GM19025 (cell line): ENCODE results near the gene FBLN2.

Source experiments
- ATAC-seq: cut with Tn5 transposase; IDR thresholded peaks from one replicate; pipeline ENCODE4 v1.9.1; 2021; ENCODE audit warnings: mild to moderate bottlenecking, low read depth, moderate library complexity; ENCODE audit not compliant: unreplicated experiment

Gene FBLN2

DNA sequence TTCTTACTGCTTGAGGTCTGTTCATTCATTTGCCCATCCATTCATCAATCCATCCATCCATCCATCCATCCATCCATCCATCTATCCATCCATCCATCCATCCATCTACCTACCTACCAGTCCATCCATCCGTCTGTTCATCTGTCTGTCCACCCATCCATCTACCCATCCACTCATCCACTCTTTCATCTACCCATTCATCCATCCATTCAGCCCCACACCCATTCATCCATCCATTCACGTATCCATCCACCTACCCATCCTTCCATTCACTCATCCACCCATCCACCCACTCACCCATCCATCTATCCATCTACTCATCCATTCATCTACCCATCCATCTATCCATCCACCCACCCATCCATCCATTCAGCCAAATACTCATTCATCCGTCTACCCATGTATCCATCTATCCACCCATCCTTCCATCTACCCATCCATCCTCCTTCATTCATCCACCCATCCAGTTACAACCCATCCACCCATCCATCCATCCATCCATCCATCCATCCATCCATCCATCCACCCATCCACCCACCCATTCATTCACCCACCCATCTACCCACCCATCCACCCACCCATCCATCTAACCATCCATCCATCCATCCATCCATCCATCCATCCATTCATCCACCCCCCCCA is 68.3 kb downstream of the FBLN2 start:
- ATAC-seq, result no peak

DNA sequence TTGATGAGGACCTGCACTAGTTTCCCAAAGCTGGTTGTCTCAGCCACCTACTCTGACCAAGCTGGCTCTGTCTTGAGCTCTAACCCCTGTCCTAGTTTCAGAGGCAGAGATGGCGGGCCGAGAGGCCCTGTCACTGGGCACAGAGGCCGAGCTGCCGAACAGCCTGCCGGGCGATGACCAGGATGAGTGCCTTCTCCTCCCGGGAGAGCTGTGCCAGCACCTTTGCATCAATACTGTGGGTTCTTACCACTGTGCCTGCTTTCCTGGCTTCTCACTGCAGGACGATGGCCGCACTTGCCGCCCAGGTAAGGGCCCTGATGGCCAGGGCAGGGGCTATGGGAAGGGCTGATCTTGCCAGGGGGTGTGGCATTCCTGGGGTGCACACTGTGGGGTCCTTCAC is 69.1 kb downstream of the FBLN2 start:
- ATAC-seq, result no peak

DNA sequence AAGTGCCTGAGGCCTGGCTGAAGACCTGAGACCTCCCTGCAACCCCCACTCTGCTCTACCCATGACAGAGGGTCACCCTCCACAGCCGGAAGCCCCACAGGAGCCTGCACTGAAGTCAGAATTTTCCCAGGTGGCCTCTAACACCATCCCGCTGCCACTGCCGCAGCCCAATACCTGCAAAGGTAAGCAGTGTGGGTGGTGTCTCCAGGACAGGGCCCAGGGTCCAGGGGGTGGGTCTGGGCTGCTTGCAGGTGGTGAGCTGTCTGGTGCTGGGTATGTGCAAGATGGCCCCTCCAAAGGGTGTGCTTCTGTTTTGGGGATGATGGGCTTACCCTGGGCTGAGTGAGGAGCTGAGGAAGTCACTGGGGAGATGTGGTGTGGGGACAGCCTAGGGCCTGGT is 69.9 kb downstream of the FBLN2 start:
- no peak for ATAC-seq

DNA sequence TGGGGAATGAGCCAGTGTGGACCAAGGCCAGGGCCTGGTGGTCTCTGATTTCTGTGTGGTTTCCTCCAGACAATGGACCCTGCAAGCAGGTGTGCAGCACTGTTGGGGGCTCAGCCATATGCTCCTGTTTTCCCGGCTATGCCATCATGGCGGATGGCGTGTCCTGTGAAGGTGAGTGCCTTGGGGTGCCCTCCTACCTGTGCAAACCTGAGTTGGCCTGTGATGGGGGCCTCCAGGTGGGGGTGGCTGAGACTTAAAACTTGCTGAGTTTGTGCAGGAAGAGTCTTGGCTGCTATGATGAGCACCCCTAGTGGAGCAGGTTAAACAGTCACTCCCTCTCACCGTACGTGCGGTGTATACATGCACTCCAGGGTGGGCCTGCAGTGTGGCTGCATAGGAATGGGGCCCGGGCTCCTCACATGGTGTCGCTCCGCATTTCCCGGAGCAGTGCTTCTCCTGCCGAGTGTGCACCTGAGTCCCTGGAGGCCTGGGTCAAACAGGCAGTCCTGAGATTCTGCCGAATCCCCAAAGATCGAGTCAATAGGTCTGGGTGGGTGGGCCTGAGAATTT is 70.8 kb downstream of the FBLN2 start:
- no peak for ATAC-seq

DNA sequence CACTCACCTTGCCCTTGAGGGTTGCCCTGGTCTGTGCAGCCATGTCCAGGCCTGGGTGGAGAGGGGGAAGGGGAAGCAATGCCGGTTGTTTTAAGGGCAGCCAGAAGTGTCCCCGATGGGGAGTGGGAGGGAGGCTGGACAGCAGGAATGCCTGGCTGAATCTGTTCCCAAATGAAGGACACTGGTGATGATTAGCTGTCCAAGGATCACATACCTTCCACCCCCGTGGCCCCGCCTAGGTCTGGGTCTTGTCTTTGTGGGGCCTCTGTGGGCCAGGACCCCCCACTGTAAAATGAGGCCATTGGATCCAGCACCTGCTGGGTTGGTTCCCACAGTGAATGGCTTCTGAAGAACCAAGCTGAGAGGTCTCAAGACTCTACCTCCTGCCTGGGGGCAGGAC is 71.4 kb downstream of the FBLN2 start:
- ATAC-seq, result no peak

DNA sequence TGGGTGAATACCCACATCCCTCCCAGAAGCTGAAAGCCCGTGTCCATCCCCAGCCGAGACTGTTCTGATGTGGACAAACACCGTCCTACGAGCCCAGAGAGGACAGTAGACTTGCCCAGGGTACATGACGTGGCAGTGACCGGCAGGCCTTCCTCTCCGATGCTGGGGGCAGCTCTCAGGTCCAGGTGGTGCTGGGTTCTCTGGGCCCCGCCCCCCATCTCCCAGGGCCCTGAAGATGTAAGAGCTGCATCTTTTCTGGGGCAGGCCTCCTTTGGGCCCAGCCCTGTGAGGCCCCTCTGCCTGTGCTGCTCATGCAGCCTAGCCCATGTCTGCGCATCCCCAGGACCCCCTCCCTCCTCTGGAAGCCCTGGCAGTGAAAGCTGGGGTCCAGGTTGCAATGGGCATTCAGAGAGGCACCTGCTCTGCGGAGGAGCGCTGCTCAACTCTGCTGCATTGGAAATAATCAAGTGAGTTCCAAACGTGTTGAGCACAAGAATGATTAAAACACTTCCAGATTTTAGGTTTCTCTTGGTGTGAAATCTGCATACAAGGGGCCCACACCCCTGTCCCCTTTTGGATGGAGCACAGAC is 71.9 kb downstream of the FBLN2 start:
- no peak for ATAC-seq

DNA sequence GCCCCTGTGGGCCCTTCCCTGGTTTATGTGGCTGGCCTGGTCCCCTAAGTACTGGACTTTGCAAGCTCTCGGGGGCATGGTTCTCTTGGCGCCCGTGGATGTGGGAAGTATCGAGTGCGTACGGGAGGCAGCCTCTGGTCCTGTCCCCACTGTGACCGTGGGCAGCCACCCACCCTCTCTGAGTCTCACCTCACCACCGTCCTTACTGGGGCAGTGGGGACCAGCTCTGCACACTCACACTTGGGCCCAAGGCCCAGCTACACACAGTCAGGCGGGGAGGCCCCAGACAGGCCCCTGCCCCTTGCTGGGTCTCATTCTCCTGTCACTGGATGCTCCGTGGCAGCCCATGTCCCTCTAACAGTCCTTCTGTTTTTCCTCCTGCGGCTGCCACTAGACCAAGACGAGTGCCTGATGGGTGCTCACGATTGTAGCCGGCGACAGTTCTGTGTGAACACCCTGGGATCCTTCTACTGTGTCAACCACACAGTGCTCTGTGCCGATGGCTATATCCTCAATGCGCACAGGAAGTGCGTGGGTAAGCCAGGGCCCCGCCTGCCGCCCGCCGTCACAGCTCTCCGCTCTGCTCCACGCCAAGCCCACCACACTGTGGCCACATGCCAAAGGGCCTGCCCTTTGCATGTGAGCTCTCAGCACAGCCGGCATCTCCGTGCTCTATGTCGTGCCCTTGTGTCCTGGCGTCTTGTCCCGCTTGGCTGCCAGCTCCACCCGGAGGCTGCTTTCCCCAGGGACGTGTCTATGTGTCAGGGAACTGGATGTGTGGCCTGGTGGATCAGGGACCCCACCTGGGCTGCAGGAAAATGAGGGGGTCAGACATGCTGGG is 72.7 kb downstream of the FBLN2 start:
- no peak for ATAC-seq

DNA sequence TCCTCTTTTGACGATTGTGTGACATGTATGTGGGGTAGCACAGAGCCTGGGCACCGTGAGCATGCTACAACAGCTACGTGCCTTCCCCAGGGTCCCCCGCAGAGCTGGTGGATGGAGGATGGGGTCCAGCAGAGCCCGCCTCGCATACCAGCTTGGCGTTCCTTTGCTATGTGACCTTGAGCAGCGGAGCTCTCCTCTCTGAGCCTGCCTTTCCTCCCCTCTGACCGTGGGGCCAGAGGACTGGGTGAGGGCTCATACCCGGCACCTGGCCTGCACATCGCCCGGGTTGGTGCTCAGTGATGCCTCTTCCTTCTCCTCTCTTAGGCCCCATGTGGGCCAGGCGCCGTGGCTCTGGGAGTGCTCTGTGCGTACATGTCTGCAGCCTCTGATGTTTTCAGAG is 73.4 kb downstream of the FBLN2 start:
- no peak for ATAC-seq

DNA sequence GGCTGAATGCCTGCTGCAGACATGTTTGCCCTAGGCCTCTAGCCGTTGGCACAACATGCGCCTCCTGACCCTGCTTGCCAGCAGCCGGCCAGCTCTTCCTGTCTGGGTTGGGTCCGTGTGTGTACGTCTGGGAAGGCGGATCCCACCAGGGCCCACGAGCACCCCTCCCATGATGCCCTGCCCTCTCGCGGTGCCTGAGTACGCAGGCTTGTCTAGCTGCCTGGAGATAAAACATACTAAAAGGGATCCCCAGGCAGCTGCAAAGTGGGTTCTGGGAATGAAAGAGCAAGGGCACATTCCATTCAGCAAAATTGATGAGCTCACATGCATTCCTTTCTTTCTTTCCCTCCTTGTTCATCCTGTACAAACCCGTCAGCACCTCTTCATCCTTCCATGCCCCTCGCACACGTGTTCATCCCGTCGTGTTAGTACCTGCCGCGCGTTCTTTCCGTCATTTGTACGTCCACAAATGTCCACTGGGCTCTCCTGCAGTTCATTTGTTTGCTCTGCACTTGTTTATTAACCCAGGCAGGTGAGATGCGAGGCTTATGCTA is 74.3 kb downstream of the FBLN2 start:
- no peak for ATAC-seq

DNA sequence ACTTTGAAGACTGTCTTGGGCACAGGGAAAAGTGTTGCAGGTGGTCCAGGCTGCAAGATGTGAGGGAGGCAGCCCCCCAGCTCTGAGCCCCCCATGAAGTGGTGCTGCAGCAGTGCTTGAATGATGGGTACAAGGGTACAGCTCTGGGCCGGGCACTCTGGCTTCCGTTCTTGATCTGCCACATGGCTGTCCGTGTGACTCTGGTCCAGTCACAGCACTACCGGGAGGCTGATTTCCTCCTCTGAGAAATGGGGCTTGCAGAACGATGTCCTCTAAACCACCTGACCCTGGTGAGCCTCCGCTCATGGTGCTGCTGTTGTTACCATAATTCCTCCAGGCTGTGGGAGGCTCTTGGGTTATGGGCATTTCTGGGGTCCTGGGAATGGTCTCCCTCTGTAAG is 75.1 kb downstream of the FBLN2 start:
- ATAC-seq, result no peak

DNA sequence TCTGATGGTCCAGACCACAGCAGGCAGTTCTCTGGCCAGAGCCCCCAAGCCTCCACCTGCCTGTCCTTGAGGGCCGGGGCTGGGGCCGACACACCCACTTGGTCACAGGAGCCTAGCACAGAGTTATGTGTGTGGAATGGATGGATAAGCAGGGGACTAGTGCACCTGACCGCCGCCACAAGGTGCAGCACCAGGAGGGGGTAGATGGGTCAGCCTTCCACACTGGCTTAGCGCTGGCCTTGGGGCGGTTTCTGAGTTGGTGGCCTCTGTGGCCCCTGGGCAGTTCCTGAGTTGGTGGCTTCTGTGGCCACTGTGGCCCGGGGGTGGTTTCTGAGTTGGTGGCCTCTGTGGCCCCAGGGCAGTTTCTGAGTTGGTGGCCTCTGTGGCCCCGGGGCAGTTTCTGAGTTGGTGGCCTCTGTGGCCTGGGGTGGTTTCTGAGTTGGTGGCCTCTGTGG is 75.8 kb downstream of the FBLN2 start:
- no peak for ATAC-seq

DNA sequence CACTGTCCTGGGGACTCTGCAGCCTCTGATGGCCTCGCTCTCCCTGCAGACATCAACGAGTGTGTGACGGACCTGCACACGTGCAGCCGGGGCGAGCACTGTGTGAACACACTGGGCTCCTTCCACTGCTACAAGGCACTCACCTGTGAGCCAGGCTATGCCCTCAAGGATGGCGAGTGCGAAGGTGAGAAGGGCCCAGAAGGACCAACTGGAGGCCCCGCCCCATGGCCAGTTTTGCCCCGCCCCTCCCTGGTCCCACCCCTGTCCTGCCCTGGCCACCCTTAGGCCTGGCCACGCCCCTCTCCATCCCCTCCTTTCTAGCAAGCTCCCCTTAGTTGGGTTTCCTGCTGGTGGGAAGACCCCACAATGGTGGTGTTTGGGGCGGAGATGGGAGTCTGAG is 77.5 kb downstream of the FBLN2 start:
- no peak for ATAC-seq

DNA sequence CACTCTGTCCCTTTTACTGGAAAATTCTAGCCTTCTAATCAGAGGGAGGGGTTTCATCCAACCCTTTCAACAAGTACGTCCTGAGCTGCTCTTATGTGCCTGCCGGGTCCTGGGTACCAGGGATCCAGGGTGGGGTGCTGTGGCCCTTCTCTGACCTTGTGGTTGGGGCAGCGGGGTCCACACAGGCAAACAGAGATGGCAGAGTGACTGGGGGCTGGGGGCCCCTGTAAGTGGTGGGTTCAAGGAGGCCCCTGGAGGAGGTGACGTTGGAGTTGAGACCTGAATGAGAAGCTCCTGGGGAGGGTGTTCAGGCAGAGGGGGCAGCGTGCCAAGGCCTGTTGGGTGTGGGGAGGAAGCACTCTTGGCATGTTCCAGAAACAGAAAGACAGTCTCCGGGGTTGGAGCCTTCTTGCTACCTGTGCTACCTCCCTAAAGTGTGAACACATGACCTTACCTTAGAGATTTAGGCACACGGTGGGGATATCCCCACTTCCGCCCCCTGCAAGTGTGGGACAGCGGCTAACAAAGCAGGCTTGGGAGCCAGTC is 78.1 kb downstream of the FBLN2 start:
- no peak for ATAC-seq

DNA sequence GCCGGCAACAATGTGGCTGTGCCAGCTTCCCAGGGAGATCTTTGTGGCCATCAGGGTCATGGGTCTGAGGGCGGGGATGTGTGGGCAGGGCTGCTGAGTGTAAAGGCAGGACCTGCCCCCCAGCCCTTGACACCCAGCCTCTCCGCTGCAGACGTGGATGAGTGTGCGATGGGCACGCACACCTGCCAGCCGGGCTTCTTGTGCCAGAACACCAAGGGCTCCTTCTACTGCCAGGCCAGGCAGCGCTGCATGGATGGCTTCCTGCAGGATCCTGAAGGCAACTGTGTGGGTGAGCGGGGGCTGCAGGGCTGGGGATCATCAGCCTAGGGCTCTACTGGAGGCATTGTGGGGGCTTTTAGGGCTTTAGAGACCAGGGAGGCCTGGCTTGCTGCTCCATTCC is 78.8 kb downstream of the FBLN2 start:
- no peak for ATAC-seq

DNA sequence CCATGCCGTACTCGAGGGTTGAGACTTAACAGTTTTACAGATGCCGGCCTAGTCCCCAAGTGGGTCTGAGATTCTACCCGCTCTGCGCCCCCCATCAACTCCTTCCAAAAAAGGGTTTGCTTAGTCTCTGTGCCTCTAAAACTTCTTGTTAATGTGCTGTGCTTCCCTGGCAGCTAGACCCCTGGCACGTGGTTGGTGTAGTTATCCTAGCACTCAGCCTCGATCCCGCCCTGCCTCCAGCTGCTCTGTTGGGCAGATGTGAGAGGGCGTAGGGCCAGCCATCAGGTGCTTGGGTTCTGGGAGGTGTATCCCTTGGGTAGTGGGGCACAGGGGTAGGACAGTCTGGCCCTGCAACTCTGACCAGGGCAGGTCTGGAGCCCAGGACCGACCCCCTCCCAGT is 79.5 kb downstream of the FBLN2 start:
- ATAC-seq, result no peak

DNA sequence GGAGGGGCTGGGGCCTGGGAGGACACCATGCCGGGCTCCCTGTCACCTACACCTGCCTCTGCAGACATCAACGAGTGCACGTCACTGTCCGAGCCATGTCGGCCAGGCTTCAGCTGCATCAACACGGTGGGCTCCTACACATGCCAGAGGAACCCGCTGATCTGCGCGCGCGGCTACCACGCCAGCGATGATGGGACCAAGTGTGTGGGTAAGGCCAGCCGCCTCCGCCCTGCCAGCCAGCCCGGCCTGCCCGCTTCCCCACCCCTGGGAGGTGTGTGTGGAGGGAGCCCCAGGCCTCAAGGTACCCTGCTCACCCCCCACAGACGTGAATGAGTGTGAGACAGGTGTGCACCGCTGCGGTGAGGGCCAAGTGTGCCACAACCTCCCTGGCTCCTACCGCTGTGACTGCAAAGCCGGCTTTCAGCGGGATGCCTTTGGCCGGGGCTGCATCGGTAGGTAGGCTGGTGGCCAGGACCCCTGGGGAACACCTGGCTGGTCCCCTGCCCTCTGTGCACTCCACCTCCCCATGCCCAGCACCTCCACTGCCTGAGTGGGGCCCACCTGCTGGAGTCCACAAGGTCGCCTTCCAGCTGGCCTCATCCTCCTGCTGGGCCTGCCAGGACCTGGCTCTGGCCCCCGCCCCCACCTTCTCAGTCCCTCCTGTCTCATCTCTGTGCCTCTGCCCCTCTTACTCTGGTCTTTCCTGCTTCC is 80.1 kb downstream of the FBLN2 start:
- ATAC-seq, result no peak

DNA sequence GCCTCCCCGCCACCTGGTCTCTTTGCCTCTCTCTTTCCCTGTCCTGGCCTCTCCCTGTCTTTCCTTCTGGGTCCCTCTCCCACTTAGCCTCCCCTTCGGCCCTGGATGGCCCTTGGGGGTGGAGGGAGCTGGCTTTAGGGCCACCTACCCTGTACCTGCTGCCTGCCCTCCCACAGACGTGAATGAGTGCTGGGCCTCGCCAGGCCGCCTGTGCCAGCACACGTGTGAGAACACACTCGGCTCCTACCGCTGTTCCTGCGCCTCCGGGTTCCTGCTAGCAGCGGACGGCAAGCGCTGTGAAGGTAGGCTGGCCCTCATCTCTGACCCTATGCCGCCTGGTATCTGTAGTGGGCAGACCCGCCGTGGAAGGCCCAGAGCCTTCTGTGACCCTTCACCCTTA is 80.7 kb downstream of the FBLN2 start:
- ATAC-seq, result no peak

DNA sequence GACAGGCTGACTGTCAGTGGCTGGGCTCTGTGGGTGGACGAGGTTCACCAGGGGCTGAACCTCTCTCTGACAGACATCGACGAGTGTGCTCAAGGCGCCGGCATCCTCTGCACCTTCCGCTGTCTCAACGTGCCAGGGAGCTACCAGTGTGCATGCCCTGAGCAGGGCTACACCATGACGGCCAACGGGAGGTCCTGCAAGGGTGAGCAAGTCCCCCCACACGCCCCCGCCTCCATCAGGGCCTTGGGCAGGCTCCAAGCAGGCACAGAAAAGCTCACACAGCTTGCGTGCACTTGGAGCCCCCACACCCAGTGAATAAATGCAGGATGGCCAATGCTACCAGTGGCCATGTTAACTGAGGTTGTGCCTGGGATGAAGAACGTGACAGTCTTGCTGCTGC is 82.3 kb downstream of the FBLN2 start:
- ATAC-seq, result no peak

DNA sequence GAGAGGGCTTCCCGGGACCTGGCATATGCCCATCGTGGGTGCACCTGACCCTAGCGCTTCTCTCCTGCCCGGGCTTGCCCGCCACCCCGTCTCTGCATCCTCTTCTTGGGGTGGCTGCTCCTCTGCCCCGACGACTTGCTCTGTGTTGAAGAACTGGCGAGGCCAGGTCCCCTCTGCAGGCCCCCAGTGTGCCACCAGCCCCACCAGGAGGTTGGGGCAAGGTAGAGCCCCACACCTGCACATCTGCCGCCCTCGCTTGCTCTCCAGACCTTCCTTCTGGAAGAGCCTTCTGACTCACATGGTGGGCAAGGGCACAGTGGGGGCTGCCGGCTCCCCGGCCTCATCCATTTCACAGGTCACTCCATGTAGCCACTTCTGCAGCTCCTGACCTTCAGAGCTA is 84.3 kb downstream of the FBLN2 start:
- no peak for ATAC-seq

DNA sequence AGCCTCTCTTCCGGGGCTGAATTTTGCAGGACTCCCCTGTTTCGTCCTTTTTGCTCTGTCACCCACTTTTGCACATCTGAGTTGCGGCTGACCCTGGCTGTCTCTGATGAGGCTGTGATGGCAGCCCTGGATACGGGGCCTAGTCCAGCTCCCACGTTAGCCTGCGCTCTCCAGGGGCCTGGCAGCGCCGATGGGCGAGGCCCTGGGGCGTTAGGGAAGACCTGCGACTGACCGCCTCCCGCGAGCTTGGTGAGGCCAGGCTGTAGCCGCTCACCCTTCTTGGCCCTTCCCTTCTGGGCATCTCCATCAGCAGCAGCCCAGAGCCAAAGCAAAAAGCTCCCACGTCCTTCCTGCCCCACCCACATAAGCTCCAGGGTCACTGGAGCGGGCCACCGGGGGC is 85.2 kb downstream of the FBLN2 start:
- no peak for ATAC-seq
